Stimulated activated CD8-positive, alpha-beta memory T cell treated with anti-CD3 and anti-CD28 coated beads, Interleukin-7, amount 100 ng/mL, for 1 hour (primary cell): Measurements from ENCODE around the gene TANK.
A peak's percentile ranks its signal among the peaks of the same experiment; 100 is the strongest.
"Not testable (repeated sequence)": the region's sequence is repeated elsewhere in the genome, so short reads cannot be mapped to it uniquely, and the experiment has no call there.

Experiments
- DNase-seq, 2 donors: peaks; one replicate each; pipeline ENCODE4 v3.0.0-alpha.2; 2020; ENCODE audit warnings: low read depth in 2 of 2

TANK gene, protein sequence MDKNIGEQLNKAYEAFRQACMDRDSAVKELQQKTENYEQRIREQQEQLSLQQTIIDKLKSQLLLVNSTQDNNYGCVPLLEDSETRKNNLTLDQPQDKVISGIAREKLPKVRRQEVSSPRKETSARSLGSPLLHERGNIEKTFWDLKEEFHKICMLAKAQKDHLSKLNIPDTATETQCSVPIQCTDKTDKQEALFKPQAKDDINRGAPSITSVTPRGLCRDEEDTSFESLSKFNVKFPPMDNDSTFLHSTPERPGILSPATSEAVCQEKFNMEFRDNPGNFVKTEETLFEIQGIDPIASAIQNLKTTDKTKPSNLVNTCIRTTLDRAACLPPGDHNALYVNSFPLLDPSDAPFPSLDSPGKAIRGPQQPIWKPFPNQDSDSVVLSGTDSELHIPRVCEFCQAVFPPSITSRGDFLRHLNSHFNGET

DNA sequence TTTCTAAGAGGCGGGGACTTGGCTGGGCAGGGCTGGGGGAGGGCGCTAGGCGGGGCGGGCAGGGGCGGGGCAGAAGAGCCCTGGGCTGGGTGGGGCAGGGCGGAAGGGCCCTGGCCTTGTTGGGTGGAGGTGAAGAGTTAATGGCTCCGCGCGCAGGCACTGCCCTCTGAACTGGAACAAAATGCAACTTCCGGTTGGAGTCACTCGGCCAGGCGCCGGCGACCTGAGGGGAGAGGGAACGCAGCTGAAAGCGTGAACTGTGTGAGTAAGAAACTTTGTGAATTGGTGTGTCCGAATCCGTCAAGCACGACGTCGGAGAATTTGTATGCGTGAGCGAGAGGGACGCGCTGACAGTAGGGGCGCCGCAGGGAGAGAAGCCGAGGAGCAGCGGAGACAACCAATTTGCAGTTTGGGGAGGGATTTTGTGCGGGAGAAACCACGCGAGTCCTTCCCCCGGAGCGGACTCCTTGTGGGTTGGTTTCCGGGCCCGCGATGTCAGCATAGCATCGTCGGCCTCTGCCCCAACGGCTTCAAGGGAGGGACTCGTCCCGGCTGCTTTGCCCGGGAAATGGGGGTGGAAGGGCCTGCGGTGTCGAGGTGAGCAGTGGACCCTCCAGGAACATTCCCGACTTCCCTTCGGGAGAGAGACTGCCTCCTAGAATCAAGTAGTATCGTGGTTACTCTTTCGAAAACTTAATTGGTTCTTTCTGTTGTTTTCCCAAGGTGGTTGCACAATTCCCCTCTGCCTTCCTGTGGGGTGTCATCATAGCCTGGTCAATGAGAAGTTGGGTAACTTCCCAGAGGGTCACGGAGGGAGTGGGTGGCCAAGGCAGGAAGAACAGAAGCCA lies at the start of gene TANK:
TANK (plus strand) TSS at position 203 of the 848 bp plus-strand sequence. CDS start 19,235 bp downstream, outside the sequence.
- DNase-seq: peak; percentile 66 to 76

DNA sequence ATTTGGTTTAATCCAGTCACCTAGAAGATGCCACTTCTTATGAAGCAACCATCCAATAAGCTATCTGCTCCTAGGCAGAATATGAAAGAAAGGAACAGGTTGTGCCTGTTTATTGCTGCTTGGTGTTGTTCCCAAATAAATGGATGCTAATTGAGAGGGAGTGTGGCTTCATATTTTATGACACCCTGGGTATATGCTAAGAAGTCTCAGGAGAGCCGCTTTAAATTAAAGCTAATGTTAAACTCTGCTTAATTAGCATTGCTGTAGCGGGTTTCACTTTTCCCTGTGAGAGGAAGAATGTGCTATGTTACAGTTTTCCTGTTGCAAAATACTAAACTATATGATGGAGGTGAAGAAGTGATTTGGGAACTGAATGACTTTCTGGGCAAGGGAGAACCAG lies 48.7 kb upstream of the TANK start:
- no peak for DNase-seq

DNA sequence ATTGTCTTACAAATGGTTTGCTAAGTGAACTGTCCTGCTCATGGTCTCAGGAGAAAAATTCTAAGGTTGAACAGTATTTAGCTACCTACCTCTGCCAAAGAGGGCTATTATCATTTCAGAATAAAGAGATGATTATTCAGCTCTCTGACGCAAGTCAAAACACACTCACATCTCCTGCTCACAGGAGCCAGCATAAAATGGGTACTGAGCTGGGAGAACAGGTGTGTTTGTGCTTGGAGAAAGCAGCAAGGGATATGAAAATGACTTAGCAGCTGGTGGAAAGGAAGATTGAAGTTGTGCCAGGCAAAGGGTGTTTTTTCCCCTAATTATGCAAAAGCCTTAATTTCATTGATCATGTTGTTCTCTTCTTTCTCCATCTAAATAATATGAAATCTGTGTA lies 47.3 kb upstream of the TANK start:
- DNase-seq: no peak

DNA sequence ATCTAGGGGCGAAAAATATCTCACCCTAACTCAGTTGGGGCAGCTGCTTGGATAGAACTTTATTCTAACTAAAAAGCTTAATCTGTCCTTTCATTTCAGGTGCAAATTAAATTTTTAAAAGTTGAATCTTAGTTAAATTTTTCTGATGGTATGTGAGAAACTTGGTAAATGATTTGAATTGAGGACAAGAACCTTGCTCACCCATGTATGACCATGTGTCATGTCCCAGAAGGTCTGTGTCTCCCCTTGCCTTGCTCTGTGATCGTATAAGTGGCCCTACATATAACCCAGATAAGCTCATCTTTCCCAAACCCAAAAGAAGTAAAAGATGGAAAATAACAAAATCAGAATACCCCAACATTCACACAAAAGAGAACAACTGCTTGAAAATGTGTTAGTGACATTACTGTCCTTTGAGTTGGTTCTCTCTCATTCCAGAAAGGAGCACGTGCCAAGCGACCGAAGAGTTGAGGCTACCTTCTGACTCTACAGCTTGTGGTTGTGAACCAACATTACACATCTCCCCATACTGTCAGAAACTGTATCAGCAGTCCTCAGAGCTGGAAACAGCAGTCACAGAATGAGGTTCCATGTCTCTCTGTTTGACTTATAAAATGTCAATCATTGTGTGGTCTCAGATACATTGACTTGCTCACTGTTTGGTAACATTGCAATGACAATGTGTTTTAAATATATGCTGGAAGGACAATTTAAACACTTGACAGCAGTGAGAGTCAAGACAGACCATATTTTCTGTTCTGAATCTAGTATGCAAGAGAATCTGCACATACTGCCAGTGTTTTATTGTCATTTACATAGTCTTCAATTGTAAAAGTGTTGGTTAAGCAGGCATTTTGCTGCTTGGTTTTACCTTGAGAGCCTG lies 46.3 kb upstream of the TANK start:
- no peak for DNase-seq

DNA sequence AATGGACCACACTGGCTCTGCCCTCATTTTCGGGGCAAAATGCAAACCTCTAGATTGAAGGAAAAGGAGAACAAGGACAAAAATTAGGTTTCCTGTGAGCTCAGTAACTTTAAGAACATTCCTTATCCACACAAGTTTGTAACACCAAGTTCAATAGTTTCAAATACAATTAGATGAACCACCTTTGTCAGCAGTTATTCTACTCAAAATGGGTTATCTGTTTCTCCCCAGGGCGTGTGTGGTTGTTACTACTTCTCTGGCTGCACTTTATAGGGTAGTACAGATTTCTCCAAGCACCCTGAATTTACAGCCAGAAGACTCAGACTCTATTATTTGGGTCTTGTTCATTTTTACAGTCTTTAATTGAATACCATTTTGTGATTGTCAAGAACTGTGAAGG lies 45.0 kb upstream of the TANK start:
- no peak for DNase-seq

DNA sequence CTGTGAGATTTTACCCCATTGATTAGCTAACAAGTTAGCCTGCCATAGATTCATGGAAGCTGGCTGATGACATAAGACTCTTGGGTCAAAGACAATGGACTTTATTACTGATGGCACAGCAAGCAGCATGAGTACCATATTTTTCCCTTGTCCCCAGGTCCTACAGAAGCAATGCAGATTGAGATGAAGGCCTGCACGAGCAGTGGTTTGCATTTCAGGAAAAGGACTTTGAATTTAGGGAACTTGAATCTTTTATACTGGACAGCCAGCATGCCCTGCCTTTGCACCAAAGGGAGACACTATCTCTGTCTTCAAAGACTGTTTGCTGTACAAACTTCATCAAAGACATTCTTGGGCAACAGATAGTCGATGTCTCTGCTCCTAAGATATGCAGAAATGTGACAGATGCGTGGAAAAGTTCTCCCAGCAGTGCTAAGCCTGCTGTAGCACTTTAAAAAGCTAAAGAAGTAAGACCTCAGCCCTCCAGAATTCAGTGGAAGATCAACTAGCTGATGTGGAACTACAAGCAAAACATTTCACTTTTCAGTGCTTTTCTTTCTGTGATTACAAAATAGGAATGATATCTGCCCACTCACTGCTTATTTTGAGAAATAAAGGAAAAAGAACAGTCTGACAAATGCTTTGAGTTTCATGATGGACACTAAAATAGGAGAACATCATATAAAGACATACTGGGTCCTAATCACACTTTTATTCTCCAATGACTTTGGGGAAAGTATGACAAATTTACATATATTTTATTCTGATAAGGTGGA lies 44.4 kb upstream of the TANK start:
- no peak for DNase-seq

DNA sequence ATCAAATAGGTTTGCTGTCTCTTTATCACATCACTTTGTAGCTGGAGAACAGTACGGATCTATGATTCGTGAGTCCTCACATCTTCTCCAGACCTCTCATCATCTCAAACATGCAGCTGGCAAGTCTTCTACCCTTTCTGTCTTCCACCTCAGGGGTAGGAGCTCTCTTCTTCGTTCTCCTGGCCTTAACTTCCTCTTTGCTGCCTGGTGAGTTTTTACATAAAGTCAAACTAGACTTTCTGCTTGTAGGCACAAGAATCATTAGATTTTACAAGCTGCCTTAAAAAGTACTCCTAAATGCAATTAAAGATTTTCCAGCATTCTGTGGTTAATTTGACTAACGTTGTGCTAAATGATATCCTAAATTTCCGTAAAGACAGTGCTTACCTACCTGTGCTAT lies 43.7 kb upstream of the TANK start:
- DNase-seq: no peak

DNA sequence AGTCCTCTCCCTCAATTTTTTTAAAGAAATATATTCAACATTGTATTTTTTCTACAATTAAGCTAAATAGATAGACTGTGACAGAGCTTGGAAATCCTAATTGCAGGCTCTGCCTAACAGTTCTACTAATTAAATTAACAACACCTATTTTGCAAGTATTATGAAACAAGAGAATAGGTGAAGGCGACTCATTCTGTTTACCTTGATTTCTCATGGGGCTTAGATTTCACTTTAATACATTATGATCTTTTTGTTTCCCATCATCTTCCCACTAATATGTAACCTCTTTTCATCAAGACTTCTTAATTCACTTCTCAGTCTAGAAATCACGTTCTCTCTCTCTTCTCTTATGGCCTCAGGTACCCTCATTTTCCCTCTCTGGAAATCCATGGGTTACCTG lies 42.7 kb upstream of the TANK start:
- no peak for DNase-seq

DNA sequence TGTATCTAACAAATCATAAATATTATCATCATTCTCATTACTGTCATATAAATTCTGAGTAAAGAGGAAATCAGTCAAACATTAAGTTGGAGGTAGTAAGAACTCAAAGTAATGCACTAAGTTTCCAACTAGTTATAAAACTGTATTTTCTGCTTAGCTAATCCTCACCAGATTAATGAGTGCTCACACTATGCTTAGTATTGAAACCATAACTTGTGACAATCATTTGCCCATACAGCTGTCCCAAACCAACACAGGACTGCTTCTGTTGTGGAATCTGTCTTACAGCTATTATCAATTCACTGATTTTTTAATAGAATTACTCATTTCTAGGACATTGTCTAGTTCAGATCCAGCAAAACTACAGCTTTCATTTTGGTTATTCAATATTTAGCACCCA lies 41.5 kb upstream of the TANK start:
- DNase-seq: no peak

DNA sequence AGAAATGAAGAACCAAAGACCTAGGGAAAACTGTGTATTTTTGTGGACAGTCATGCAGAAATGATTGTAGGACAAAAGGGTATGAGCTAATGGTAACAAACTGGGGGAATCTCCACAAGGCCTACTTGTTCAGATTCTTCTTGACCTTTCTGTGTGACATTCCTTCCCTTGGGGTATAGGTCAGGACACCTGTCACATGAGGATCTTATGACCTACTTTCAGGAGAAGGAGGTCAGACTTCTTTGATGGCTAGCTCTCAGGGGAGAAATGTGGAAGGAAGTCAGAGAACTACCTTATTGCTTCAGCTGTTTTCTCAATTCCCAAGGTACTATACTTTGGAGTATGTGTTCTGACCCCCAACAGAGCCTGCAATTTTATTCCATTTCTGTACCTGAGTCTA lies 40.7 kb upstream of the TANK start:
- DNase-seq: no peak

DNA sequence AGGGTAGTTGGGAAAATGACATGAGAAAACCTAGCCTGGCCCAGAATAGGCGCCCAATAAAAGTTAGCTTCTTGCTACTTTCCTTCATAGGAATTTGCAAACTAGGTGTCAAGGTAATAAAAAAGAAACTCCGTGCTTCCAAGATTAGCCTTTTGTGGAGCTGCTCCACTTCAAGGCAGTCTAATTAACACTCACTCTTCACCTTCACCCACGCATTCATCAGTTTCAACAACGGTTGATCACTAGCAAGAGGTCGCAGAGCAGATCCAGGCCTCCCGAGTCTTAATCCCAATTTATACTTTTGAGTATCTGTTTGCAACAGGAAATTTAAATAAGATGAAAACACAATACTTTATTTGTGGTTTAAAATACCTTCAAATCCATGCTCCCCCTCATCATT lies 39.5 kb upstream of the TANK start:
- no peak for DNase-seq

DNA sequence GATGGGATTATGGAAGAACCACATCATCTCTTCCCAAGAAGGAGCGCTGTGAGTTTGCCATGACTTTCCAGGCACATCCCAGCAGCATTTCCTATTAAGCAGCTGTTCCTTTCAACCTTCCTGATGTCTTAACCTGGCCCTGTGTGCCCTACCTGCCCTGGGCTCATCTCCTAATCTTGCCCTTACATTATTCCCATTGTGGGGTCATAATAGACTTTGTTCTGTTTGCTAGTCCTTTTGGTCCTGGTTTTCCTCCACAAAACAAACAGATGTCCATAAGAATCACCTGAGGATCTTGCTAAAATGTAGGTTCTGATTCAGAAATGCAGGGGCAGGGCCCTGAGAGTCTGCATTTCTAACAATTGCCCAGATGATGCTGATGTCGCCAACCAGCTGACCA lies 38.6 kb upstream of the TANK start:
- no peak for DNase-seq

DNA sequence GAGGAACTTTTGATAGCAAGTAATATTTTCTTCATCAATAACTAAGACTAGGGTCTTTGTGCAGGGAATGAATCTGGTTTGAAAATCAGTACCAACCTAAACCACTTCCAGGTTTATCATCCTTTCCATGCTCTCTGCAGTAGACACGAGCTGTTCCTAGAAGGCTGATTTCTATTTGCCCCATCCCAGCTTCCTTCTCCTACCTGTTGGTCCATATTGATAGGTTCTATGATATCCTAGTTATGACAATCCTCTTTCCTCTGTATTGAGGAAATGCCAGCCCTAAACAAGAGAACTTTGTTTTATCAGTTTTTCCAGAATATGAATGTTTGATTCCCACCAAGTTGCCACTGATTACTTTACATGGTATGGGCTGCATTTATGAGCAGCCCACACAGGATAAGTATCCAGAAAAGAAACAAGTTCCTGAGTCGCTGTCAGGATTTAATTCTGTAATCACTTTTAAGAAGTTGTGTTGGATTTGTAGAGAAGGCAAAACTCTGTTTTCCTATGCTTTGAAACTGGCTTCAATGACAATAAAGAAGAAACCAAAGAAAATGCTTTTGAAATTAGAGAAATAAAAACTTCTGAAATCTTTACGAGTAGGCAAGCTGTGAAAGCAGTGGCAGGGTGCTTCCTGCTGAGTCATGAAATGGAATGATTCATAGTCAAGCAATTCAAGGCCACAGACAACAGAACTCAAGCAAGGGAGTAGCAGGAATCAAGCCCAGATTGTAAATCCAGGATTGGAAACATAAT lies 37.3 kb upstream of the TANK start:
- no peak for DNase-seq

DNA sequence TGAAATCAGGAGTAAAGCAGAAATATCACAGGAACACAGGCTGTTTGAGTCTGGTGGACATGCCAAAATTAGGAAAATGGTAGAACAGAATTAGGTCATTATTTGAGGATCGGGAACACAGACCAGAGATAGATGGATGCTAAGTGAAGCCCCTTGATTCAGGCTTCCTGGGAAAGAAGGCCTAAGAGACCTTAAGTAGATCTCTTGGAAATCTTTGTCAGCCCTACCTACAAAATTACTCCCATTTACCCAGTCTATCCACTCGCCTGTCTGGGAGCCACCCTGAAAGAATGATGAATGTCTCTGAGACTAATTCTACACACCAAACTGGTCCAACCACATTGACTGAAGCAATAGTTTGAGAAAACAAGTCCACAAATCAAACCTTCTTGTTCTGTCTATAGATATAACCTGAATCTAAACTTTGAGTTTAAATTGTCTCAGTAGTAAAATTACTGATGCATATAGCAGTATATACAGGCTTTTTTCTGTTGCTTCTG lies 36.6 kb upstream of the TANK start:
- DNase-seq: no peak

DNA sequence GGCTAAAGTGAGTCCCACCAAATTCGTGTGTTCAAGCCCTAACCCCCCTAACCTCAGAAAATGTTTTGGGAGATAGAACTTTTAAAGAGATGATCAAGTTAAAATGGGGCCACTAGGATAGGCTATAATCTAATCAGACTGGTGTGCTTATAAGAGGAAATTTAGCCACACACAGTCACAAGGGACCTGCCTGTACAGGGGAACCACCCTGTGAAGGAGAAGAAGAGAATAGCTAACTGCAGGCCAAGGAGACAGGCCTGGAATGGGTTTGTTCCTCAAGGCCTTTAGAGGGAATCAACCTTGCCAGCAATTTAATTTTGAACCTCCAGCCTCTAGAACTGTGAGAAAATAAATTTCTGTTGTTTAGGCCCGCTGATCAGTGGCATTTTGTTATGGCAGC lies 36.0 kb upstream of the TANK start:
- DNase-seq: no peak

DNA sequence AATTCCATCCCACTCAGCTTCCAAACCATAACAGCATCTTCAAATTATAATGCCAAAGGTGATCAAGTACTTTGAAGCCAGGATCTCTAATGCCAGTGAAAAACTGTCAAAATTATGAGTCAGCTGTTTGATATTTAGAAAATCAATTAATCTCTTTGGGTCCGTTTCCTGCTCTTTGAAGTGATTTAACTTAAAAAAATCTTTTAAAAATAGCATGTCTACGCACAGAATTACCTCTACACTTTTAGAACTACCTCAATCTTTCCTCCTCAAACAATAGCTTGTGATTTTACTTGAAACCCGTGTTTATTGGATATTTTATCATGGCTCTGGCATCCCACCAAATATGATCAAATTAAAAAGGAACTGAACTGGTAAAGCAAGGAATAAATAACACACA lies 31.3 kb upstream of the TANK start:
- no peak for DNase-seq

DNA sequence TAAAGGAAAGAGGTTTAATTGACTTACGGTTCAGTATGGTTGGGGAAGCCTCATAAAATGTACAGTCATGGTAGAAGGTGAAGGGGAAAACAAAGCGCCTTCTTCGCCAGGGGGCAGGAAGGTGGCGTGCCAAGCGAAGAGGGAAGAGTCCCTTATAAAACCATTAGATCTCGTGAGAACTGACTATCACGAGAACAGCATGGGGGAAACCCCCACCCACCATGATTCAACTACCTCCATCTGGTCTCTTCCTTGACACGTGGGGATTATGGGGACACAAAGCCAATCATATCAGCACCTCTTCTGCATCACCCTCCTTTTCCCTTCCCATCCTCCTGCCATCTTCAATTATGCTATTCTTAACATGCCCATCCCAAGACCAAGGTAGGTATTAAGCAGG lies 29.9 kb upstream of the TANK start:
- no peak for DNase-seq

DNA sequence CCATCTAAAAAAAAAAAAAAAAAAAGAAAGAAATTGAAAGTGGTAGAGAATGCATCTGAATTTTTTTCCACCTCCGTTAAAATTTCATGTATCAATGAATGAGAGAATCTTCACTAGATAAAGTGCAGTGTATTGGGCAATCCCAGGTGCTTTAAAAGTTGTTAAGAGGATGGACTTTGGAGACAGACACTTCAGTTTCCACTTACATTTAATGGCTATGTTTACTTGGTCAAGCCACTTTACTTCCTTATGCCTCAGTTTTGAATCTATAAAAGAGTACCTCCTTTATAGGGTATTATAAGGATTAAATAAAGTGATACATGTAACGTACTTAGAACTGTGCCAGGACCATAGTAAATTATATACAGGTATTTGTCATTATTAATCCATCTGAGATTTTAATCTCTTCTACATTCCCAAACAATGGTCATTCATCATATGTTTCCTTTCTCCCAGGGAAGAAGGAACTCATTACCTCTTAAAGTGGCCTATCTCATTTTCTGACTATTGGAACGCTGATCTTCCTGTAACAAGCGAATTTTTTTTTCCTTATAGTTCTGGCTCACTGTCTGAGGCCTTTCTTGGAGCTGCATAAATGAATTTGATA lies 29.1 kb upstream of the TANK start:
- no peak for DNase-seq

DNA sequence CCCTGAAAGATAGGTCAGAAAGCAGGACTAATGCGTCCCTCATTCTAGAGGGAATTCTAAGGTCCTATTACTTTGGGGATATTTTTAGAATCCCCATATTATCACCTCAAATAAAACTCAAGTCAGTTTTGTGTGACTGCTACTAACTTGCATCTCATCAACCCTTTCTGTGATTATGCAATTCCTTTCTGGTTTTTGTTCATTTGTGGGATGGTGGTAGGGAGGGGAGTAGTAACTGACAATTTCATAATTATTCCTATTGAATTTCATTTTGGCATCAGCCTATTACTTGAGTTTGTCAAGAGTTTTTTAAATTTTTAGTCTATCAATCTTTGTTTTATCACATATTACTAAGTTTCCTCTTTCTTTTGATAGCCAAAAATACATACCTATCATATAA lies 28.4 kb upstream of the TANK start:
- no peak for DNase-seq

DNA sequence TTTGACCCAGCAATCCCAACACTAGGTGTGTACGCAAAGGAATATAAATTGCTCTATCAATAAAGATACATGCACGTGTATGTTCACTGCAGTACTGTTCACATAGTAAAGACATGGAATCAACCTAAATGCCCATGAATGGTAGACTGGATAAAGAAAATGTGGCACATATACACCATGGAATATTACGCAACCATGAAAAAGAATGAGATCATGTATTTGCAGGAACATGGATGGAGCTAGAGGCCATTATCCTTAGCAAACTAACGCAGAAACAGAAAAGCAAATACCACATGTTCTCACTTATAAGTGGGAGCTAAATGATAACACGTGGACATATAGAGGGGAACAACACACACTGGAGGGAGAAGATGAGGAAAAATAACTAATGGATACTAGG lies 27.8 kb upstream of the TANK start:
- DNase-seq: not testable (repeated sequence)
